Neural progenitor cell (in vitro differentiated cells): Measurements from ENCODE around the gene LRRTM1.

Experiments used
- EZH2phosphoT487 ChIP-seq: fragments of 200-600 bp; sonication (generic); IDR thresholded peaks from 2 replicates; pipeline ENCODE4 v1.6.1; 2017; ENCODE audit warnings: antibody characterized with exemption
- TF ChIP-seq, protein P1 (sequence below): fragments of 200-600 bp; sonication (generic); IDR thresholded peaks from 2 replicates; pipeline ENCODE4 v1.5.1; 2017; ENCODE audit warnings: antibody characterized with exemption, mild to moderate bottlenecking

DNA sequence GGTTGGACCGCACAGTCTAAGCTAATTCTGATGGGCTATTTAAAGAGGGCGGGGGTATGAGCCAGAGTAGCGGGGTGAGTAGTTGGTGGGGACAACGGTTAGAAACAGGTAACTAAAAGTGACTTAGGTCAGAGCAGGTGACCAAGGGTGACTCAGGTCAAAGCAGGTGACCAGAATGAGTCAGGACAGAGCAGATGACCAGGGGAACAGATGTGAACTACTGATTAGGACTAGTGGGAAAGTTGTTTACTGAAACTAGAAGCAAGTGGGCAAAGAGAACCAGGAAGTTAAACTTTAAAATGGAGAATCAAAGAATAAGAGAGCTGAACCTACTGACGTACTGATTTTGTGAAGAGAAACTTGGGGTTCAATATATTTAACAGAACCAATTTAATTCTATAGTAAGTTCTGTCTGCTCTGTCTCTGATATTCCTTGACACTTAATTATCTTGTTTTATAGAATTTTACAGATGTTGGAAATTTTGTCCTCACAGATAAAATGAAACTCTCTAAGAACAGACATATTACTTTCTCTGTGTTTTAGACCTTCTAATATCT lies 7.8 kb upstream of the LRRTM1 start:
- TF ChIP-seq, protein P1, sequence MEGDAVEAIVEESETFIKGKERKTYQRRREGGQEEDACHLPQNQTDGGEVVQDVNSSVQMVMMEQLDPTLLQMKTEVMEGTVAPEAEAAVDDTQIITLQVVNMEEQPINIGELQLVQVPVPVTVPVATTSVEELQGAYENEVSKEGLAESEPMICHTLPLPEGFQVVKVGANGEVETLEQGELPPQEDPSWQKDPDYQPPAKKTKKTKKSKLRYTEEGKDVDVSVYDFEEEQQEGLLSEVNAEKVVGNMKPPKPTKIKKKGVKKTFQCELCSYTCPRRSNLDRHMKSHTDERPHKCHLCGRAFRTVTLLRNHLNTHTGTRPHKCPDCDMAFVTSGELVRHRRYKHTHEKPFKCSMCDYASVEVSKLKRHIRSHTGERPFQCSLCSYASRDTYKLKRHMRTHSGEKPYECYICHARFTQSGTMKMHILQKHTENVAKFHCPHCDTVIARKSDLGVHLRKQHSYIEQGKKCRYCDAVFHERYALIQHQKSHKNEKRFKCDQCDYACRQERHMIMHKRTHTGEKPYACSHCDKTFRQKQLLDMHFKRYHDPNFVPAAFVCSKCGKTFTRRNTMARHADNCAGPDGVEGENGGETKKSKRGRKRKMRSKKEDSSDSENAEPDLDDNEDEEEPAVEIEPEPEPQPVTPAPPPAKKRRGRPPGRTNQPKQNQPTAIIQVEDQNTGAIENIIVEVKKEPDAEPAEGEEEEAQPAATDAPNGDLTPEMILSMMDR = no peak
- TF ChIP-seq EZH2phosphoT487 = no peak
